Dedifferentiated amniotic fluid mesenchymal stem cell (primary cell): ENCODE results near the gene STXBP6.

Experiments used
- DNase-seq: peaks from one replicate; pipeline ENCODE4 v3.0.0-alpha.2; 2016; ENCODE audit errors: extremely low spot score

Gene STXBP6

DNA sequence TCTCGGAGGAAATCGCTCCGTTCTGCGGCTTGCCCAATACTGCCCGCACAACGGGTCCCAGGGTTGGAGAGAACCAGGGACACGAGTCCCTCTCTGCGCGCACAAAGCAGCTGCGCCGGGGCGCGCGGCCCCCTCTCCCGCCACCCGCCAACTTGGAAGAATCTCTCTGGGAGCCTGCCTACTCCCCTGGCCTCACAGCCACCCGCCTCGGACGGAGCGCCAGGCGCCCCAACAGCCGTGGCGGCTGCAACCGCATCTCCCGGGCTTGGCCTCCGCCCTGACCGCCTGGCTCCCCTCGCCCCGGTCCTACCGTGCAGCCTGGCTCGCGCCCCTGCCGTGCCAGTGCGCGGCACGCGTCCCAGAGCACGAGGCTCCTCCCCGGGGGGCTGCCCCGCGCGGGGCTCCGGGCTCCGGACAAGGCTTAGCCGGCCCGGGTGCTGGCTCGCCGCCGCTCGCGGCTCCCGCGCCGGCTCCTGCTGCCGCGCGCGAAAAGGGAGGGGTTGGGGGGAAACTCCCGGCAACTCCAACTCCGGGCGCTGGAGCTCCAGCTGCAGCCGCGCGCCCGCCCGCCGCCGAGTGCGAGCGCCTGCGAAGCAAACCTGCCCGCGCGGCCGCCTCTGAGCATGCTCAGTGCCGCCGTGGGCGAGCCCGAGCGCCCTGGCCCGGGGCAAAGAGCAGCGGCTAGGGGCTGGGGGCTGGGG, at the start of gene STXBP6:
TSS of gene STXBP6 (minus strand) at position 580 of the 701 bp plus-strand sequence. CDS start 75,329 bp downstream, outside the sequence.
- peak; percentile 70 for DNase-seq

GRCh38 chr14:25097120-25097519, 47.2 kb upstream of the STXBP6 start:
- no peak for DNase-seq

- no peak for DNase-seq
Observed at GRCh38 chr14:25095736-25096437, 45.9 kb upstream of the STXBP6 start.

GRCh38 chr14:25094171-25094907, 44.4 kb upstream of the STXBP6 start:
- DNase-seq = no peak

DNA sequence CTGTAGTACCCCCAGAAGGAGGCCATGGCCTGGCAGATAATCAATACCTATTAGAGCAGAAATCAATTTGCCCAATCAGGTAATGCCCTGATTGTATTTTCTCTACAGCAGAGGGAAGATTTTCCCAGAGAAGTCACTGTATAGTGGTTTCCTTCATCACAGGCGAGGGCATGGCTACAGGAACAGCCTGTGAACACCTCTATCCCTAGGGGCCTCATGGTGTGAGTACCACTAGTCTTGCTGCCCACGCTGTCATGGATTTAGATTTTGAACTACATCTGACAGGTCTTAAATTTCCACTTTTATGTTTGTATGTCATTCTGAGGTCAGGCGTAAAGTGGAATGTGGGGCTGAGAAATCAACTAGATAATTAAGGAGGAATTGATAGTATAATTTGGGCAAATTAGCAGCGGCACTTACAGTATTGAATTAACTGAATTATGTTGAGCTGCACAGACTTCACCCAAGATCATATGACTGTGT, 42.4 kb upstream of the STXBP6 start:
- DNase-seq = no peak

GRCh38 chr14:25090716-25091454, 40.9 kb upstream of the STXBP6 start:
- DNase-seq = peak; percentile 71

DNA sequence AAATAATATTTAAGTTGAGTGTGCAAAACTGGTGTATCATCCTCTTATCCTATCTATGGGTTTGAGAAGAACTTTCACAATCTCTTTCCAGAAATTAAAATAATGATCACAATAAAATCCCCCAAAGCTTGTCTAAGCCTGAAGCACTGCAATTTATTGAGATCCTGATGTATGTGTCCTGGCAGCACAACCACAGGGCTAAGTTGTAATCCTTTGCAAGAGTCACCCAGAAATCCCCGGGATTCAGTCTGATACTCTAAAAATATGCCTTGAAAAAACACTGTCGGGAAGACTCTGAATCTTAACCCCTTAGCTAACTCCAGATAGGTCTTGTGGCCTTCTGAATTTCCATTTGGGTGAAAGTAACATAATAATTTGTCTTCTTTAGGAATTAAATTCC, 40.3 kb upstream of the STXBP6 start:
- peak; percentile 49 for DNase-seq

DNA sequence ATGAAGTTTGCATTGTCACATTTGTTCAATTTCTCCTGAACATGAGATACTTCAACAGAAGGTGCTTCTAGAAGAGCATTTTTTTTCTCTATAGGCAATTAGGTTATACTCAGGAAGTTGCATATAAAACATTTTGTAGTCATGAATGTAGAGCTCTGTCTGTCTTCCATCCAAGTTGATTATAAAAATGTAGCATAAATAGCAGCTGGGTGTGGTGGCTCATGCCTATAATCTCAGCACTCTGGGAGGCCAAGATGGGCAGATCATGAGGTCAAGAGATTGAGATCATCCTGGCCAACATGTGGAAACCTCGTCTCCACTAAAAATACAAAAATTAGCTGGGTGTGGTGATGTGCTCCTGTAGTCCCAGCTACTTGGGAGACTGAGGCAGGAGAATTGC, 39.5 kb upstream of the STXBP6 start:
- DNase-seq = no peak

DNA sequence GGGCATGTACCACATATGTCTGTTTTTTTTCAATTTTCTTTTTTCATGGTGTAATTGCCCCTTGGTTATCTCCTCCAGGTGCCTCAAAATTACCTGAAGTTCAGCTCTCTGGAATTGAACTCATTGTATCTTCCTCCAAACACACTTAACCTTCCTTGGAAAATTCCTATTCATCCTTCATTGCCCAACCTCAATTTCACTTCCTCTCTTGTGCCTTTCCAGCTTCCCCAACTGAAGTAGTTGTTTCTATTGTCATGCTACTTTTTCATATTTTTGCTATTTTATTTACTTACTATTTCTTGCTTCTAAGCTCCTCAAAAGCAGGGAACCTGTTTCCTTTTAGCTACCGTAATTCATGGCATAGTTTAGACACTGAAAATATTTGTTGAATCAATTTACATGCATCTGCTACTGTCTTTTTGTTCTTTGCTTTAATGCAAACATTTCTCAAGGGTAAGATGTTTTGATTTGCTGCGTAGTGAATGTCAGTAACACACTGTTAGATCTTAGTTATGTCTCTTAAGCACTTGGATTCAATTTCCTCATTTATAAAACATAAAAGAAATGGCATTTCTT, 37.0 kb upstream of the STXBP6 start:
- DNase-seq = no peak

- DNase-seq = no peak
Observed at GRCh38 chr14:25086081-25086480, 36.1 kb upstream of the STXBP6 start.

DNA sequence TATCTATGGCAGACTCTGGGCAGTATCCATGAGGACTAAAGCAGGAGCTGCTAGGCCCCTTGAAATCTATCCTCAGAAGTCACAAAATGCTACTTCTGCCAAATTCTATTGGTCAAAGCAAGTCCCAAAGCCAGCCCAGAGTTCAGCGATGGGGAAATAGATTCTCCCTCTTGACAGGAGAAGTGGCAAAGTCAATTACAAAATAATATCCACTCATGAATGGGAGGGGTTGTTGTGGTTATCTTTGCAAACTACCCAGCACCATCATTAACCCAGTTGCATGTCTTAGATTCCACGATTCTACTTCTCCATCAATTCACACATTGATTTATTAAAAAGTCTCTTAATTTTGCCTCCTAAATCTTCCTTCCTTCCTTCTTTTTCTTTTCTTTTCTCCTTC, 30.7 kb upstream of the STXBP6 start:
- DNase-seq = no peak

- DNase-seq = no peak
Observed at GRCh38 chr14:25079311-25079710, 29.4 kb upstream of the STXBP6 start.

DNA sequence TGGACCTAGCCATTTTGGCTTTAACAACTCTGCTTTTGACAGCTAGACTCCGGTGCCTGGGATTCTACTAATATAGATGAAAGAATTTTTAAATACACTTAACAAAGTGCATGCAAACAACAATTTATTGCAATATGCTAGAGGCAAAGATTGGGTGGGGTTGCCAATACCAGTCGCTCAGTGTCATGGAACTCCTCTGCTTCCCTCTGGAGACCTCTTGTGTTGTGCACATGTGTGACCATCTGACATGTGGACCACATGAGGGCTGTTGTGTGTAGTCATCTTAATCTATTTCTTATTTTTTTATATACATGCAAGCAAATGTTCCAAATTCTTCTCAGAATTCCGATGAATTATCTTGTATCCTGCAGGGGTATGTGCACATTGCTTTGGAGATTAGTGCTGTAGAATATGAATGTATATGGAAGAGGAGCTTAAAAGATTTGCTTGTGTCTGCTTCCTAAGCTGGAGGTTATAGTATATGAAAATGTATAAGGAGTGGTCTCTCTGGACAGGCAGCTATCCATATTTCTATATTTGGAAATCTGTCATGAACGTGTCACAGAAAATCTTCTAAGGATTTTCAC, 24.2 kb upstream of the STXBP6 start:
- DNase-seq = no peak

- no peak for DNase-seq
Observed at GRCh38 chr14:25069879-25070278, 19.9 kb upstream of the STXBP6 start.

DNA sequence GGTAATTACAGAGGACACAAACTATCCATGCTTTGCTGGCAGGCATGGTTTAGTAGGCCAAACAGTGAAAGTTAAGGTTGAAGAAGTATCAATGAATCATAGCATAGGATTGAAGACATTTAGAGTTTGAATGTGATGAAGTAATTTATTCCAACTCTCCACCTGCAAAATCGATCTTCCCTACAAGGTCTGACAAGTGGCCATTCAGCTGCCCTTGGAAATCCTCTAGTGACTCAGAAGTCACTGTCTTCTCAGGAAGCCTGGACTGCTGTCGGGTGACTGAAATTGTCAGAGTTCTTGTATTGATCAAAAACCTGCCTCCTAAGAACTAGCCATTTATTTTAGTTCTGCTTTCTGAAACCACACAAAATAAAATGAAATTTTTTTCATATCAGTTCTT, 17.7 kb upstream of the STXBP6 start:
- no peak for DNase-seq

GRCh38 chr14:25062022-25062321, 12.0 kb upstream of the STXBP6 start:
- DNase-seq = no peak

- no peak for DNase-seq
Observed at GRCh38 chr14:25056688-25057078, 6.7 kb upstream of the STXBP6 start.

GRCh38 chr14:25055992-25056687, 6.2 kb upstream of the STXBP6 start:
- DNase-seq = peak; percentile 38

DNA sequence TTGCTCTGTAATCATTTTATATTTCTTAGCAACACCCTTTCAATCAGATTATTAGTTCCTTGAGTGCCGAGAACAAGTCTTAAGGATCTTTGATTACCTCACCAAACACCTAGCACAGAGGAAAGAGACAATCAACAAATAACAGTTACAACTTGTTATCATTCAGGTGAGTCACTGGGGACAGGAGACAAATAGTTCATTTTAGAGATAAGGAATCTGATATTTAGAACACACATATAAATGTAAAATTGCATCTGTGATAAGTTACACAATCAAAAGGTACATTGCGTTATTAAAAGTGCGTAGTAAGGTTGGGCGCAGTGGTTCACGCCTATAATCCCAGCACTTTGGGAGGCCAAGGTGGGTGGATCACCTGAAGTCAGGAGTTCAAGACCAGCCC, 5.1 kb upstream of the STXBP6 start:
- DNase-seq = no peak

DNA sequence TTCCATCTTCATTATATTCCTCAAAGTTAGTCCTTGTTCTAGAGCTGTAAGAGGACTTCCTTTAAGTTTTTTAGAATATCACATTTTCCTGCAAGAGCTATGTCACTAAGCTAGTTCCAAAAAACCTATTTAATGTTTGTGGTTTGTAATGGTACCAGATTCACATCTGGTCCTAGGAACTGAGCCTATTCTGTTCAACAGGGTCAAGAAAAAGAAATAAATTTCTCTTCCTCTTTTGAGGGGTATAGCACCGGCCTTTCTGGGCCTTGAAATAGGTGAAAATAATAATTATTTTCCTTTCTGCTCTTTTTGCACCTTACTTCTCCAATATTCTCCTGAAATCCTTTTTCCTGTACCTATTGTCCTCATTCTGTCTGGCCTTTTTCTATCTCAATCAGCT, 3.6 kb upstream of the STXBP6 start:
- no peak for DNase-seq

DNA sequence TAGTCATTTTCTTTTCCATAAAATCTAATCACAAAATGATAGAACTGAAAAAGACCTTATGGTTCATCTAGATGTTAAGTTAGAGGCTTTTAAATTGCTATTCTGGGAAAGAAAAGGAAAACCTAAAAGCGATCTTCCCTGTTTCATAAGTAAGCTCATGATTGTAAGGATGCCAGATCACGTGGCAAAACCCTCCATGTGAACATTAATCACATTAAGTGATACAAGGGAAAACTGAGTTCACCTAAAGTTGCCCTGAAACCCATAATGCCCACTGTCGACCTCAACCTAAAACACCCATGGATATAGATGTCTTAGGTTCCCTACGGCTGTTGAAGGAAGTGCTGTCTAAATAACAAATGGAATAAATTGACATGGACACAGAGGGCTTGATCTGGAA, 3.0 kb upstream of the STXBP6 start:
- DNase-seq = no peak
